H9 (cell line): ENCODE results near the gene MCAM. TPM values are rescaled to one million over a fixed set of nuclear protein-coding genes. Genes with fewer than 3 reads are reported as not detected.

Experiments used
- DNase-seq: peaks from one replicate; pipeline ENCODE4 v3.0.0-alpha.2; 2017
- H2AFZ ChIP-seq: one replicate; pipeline ENCODE4 v1.6.1; 2013; ENCODE audit warnings: mild to moderate bottlenecking, low read length, control low read depth, moderate library complexity
- H2AK5ac ChIP-seq: 2 replicates; pipeline ENCODE4 v1.6.1; 2013; ENCODE audit warnings: low read length, control low read depth, mixed read lengths; ENCODE audit not compliant: insufficient read length
- H2BK120ac ChIP-seq: one replicate; pipeline ENCODE4 v1.6.1; 2013; ENCODE audit warnings: low read depth, mild to moderate bottlenecking, low read length, control low read depth, inconsistent platforms; ENCODE audit not compliant: poor library complexity, severe bottlenecking
- H2BK12ac ChIP-seq: 2 replicates; pipeline ENCODE4 v1.6.1; 2013; ENCODE audit warnings: low read length, control low read depth, mixed read lengths, low read depth; ENCODE audit not compliant: insufficient read length
- H2BK15ac ChIP-seq: 2 replicates; pipeline ENCODE4 v1.6.1; 2013; ENCODE audit warnings: low read depth, low read length, control low read depth
- H2BK20ac ChIP-seq: one replicate; pipeline ENCODE4 v1.6.1; 2013; ENCODE audit warnings: low read depth, mild to moderate bottlenecking, low read length, control low read depth, inconsistent platforms; ENCODE audit not compliant: poor library complexity, severe bottlenecking
- H2BK5ac ChIP-seq: 2 replicates; pipeline ENCODE4 v1.6.1; 2013; ENCODE audit warnings: low read length, control low read depth, mixed read lengths; ENCODE audit not compliant: insufficient read length
- H3K14ac ChIP-seq: 2 replicates; pipeline ENCODE4 v1.6.1; 2013; ENCODE audit warnings: low read length, control low read depth; ENCODE audit not compliant: insufficient read depth
- H3K18ac ChIP-seq: 2 replicates; pipeline ENCODE4 v1.6.1; 2013; ENCODE audit warnings: low read depth, mild to moderate bottlenecking, mixed read lengths, low read length, control low read depth; ENCODE audit not compliant: insufficient read length
- H3K23ac ChIP-seq: 2 replicates; pipeline ENCODE4 v1.6.1; 2013; ENCODE audit warnings: low read length, control low read depth, mixed read lengths, low read depth; ENCODE audit not compliant: insufficient read length
- H3K23me2 ChIP-seq: 2 replicates; pipeline ENCODE4 v1.6.1; 2013; ENCODE audit warnings: low read depth, mild to moderate bottlenecking, mixed read lengths, low read length, control low read depth; ENCODE audit not compliant: insufficient read length, poor library complexity, severe bottlenecking
- H3K27ac ChIP-seq: 2 replicates; pipeline ENCODE4 v1.5.1; 2013; ENCODE audit warnings: low read length, control low read depth, mixed read lengths, low read depth; ENCODE audit not compliant: insufficient read length
- H3K27me3 ChIP-seq: 2 replicates; pipeline ENCODE4 v1.6.1; 2013; ENCODE audit warnings: low read length, control low read depth, inconsistent platforms; ENCODE audit not compliant: insufficient read depth
- H3K4ac ChIP-seq: 2 replicates; pipeline ENCODE4 v1.6.1; 2013; ENCODE audit warnings: low read depth, mild to moderate bottlenecking, control low read depth, inconsistent platforms, low read length, moderate library complexity
- H3K4me1 ChIP-seq: 2 replicates; pipeline ENCODE4 v1.6.1; 2013; ENCODE audit warnings: low read length, control low read depth, inconsistent platforms; ENCODE audit not compliant: insufficient read depth
- H3K4me2 ChIP-seq: 2 replicates; pipeline ENCODE4 v1.6.1; 2013; ENCODE audit warnings: low read length, control low read depth, mixed read lengths; ENCODE audit not compliant: insufficient read length, insufficient read depth
- H3K56ac ChIP-seq: 2 replicates; pipeline ENCODE4 v1.6.1; 2013; ENCODE audit warnings: low read depth, mild to moderate bottlenecking, mixed read lengths, low read length, control low read depth; ENCODE audit not compliant: insufficient read length
- H3K79me1 ChIP-seq: 2 replicates; pipeline ENCODE4 v1.6.1; 2013; ENCODE audit warnings: low read depth, mild to moderate bottlenecking, moderate library complexity, low read length, control low read depth, inconsistent platforms; ENCODE audit not compliant: insufficient read depth, poor library complexity, severe bottlenecking
- H3K79me2 ChIP-seq: 2 replicates; pipeline ENCODE4 v1.6.1; 2013; ENCODE audit warnings: low read length, control low read depth, inconsistent platforms; ENCODE audit not compliant: insufficient read depth
- H3K9ac ChIP-seq: 2 replicates; pipeline ENCODE4 v1.6.1; 2013; ENCODE audit warnings: low read length, control low read depth, mixed read lengths; ENCODE audit not compliant: insufficient read length; ENCODE audit errors: extremely low read depth
- H3K9me3 ChIP-seq: one replicate; pipeline ENCODE4 v1.6.1; 2013; ENCODE audit warnings: low read depth, low read length, inconsistent platforms; ENCODE audit not compliant: control insufficient read depth
- H3T11ph ChIP-seq: one replicate; pipeline ENCODE4 v1.6.1; 2013; ENCODE audit warnings: mild to moderate bottlenecking, low read length, control low read depth, inconsistent platforms
- H4K20me1 ChIP-seq: one replicate; pipeline ENCODE4 v1.6.1; 2013; ENCODE audit not compliant: control insufficient read depth, insufficient read length, insufficient read depth
- H4K5ac ChIP-seq: 2 replicates; pipeline ENCODE4 v1.6.1; 2013; ENCODE audit warnings: low read depth, mild to moderate bottlenecking, mixed read lengths, low read length, control low read depth; ENCODE audit not compliant: insufficient read length
- H4K8ac ChIP-seq: replicated peaks from 2 replicates; pipeline ENCODE4 v1.6.1; 2013; ENCODE audit warnings: low read length, control low read depth, mixed read lengths, low read depth; ENCODE audit not compliant: insufficient read length
- H4K91ac ChIP-seq: 2 replicates; pipeline ENCODE4 v1.6.1; 2013; ENCODE audit warnings: low read depth, mild to moderate bottlenecking, moderate library complexity, mixed read lengths, low read length, control low read depth; ENCODE audit not compliant: insufficient read length
- H3K27ac Mint-ChIP-seq, 3 experiments: 2 replicates in 2 of 3; 3 replicates in 1 of 3; pipeline ENCODE4 v1.8.0; 2020 to 2021; ENCODE audit warnings: mixed read lengths in 3 of 3, mild to moderate bottlenecking in 1 of 3, moderate library complexity in 1 of 3
- H3K27me3 Mint-ChIP-seq: 2 replicates; pipeline ENCODE4 v1.8.0; 2021; ENCODE audit warnings: low read depth, mild to moderate bottlenecking, moderate library complexity, mixed read lengths
- H3K36me3 Mint-ChIP-seq, 3 experiments: 2 replicates in 2 of 3; 3 replicates in 1 of 3; pipeline ENCODE4 v1.8.0; 2020 to 2021; ENCODE audit warnings: low read depth in 3 of 3, mixed read lengths in 3 of 3; ENCODE audit not compliant: insufficient read depth in 1 of 3
- H3K4me1 Mint-ChIP-seq, 2 experiments: 2 replicates each; pipeline ENCODE4 v1.8.0; 2020; ENCODE audit warnings: mixed read lengths in 2 of 2
- H3K4me3 Mint-ChIP-seq, 2 experiments: 2 replicates in 1 of 2; 3 replicates in 1 of 2; pipeline ENCODE4 v1.8.0; 2020 to 2021; ENCODE audit warnings: mild to moderate bottlenecking in 2 of 2, mixed read lengths in 2 of 2, moderate library complexity in 1 of 2
- H3K9me3 Mint-ChIP-seq, 2 experiments: 2 replicates in 1 of 2; 3 replicates in 1 of 2; pipeline ENCODE4 v1.8.0; 2020; ENCODE audit warnings: mild to moderate bottlenecking in 2 of 2, mixed read lengths in 2 of 2, moderate library complexity in 1 of 2
- whole genome bisulfite sequencing: extraction: QIAGEN DNeasy Blood & Tissue Kit; methylation state at CpG from one replicate; pipeline ENCODE4 v1.1.7; 2013; ENCODE audit warnings: missing lambda C conversion rate, low lambda C conversion rate, mixed read lengths; ENCODE audit not compliant: insufficient read length; ENCODE audit errors: extremely low coverage; 5-methylcytosine and 5-hydroxymethylcytosine counted together
- total RNA-seq: library from RNA; stranded (reverse); gene quantifications from 2 replicates; pipeline ENCODE4 v1.2.1, GENCODE V29; 2021
- TF ChIP-seq, protein P1 (sequence below): fragments of 200-600 bp; sonication (generic); conservative IDR thresholded peaks from 3 replicates; pipeline ENCODE4 v1.8.0; 2021; ENCODE audit warnings: antibody characterized with exemption, mild to moderate bottlenecking

MCAM gene
- total RNA-seq, 1 experiment from 2014 or later: 21.5 TPM

DNA sequence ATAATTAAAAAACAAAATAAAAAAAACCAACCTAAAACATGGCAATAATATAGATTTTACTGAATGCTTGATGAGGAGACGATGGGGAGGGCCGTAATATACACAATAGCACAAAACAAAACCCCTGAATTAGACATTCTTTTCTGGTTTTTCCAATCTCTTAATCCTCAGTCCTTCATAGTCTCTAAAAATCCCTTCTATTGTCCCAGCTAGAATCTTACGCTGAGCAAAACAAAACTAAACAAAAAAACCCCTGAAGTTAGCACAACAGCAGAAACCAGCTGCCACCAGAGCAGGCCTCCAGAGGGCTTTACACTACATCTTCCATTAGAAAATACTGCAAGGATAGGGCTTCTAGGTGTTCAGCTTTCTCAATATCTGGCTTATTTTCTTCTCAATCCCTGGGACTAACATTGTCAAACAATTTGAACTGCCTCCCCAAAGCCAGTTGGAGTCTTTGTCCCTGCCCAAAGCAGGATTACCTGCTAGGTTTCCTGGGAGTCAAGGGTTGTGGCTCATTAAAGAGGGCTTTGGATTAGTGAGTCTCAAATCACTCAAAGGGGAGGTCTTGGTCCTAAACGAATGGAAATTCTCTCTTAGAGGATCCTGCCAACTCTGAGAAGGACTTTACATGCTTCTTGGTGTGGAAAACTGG is 15.3 kb upstream of the MCAM start:
- DNase-seq: no peak

More for the DNA sequence above, 15.3 kb upstream of the MCAM start:
- H3K4ac ChIP-seq: no peak overlapping the region
- no peak overlapping the region for H3K56ac ChIP-seq
- whole genome bisulfite sequencing: no CpG with 5 or more reads among the region's 4 CpGs
- no peak overlapping the region for H2BK20ac ChIP-seq
- H2BK5ac ChIP-seq: no peak overlapping the region
- no peak overlapping the region for H3K4me2 ChIP-seq
- Mint-ChIP-seq H3K36me3 (peaks cover 13 to 17% (median 15%) of the 10 kb centered on the region in 3 experiments), H3K27me3 (no peaks in the 10 kb centered on the region; the same call in 1 of the 2 replicates), H3K4me3 (no peak overlapping the region; a peak in 1 of 5 replicates), H3K4me1 (peaks cover 28 to 51% of the 10 kb centered on the region in 2 experiments), H3K27ac (peak overlapping the region in 1 of 3 experiments; percentile 93; a peak in 3 of 7 replicates), H3K9me3 (no peaks in the 10 kb centered on the region; a peak in 1 of 5 replicates)
- H3K27me3 ChIP-seq: no peaks in the 10 kb centered on the region
- H3K27ac ChIP-seq: no peak overlapping the region
- H3K14ac ChIP-seq: no peak overlapping the region
- no peak overlapping the region for H4K91ac ChIP-seq
- no peak overlapping the region for H2BK15ac ChIP-seq
- peaks cover 9% of the 10 kb centered on the region for H3K23me2 ChIP-seq
- H3K23ac ChIP-seq: no peak overlapping the region
- H4K20me1 ChIP-seq: no peaks in the 10 kb centered on the region
- no peaks in the 10 kb centered on the region; the same call in 1 of the 2 replicates for H3K4me1 ChIP-seq
- no peak overlapping the region for H2BK12ac ChIP-seq
- no peak overlapping the region for H4K8ac ChIP-seq
- no peak overlapping the region for H3T11ph ChIP-seq
- TF ChIP-seq, protein P1, sequence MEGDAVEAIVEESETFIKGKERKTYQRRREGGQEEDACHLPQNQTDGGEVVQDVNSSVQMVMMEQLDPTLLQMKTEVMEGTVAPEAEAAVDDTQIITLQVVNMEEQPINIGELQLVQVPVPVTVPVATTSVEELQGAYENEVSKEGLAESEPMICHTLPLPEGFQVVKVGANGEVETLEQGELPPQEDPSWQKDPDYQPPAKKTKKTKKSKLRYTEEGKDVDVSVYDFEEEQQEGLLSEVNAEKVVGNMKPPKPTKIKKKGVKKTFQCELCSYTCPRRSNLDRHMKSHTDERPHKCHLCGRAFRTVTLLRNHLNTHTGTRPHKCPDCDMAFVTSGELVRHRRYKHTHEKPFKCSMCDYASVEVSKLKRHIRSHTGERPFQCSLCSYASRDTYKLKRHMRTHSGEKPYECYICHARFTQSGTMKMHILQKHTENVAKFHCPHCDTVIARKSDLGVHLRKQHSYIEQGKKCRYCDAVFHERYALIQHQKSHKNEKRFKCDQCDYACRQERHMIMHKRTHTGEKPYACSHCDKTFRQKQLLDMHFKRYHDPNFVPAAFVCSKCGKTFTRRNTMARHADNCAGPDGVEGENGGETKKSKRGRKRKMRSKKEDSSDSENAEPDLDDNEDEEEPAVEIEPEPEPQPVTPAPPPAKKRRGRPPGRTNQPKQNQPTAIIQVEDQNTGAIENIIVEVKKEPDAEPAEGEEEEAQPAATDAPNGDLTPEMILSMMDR: no peak
- no peak overlapping the region for H2AK5ac ChIP-seq
- H3K18ac ChIP-seq: no peak overlapping the region
- peaks cover 9% of the 10 kb centered on the region for H3K79me1 ChIP-seq
- no peak overlapping the region for H3K9ac ChIP-seq
- no peak overlapping the region for H2AFZ ChIP-seq
- peaks cover 13% of the 10 kb centered on the region; the same call in 1 of the 2 replicates for H3K79me2 ChIP-seq
- no peak overlapping the region for H4K5ac ChIP-seq
- no peak overlapping the region for H2BK120ac ChIP-seq
- no peaks in the 10 kb centered on the region for H3K9me3 ChIP-seq
